ENCODE measurements around the gene REV1.
A peak's percentile ranks its signal among the peaks of the same experiment; 100 is the strongest.

REV1 gene

GRCh38 chr2:99425022-99425421, 64.8 kb downstream of the REV1 start:
- ATAC-seq, result peak; percentile 41; the same call in 2 of the 3 replicates
- TF ChIP-seq CSDC2 (CRISPR knock-in tag; IDR thresholded peaks at IDR 0.05) (no peak), ZNF8 (CRISPR knock-in tag; IDR thresholded peaks at IDR 0.05) (no peak), ZC3H10 (CRISPR knock-in tag; IDR thresholded peaks at IDR 0.05) (no peak), BACH2 (CRISPR knock-in tag; IDR thresholded peaks at IDR 0.05; ENCODE audit: borderline replicate concordance) (no peak), OSR1 (CRISPR knock-in tag; IDR thresholded peaks at IDR 0.05) (no peak), TCF4 (CRISPR knock-in tag; IDR thresholded peaks at IDR 0.05; ENCODE audit: borderline replicate concordance) (no peak), ZFP3 (CRISPR knock-in tag; IDR thresholded peaks at IDR 0.05) (no peak), CSRNP3 (CRISPR knock-in tag; IDR thresholded peaks at IDR 0.05) (no peak)

DNA sequence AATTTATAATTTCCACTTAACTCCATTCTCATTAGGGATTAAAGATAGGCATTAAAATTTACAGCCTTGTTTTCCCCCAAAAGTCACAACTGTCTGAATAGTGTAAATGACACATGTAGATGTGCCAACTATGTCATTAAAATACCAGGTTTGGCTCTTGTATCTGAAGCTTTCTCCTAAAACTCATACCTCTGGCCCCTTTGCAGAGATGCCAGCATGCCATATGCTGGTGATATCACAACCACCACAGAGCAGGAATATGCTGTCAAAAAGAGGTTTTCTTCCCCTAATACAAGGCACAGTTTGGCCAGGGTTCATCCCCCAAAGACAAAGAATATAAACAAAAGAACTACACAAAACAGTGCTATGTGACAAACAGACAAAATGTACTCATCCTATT, 65.4 kb downstream of the REV1 start:
- TF ChIP-seq CSRNP3 (CRISPR knock-in tag; IDR thresholded peaks at IDR 0.05), result no peak
- TF ChIP-seq ARNTL (CRISPR knock-in tag; IDR thresholded peaks at IDR 0.05; ENCODE audit: borderline replicate concordance, low read depth), result no peak
- TF ChIP-seq, protein P1, sequence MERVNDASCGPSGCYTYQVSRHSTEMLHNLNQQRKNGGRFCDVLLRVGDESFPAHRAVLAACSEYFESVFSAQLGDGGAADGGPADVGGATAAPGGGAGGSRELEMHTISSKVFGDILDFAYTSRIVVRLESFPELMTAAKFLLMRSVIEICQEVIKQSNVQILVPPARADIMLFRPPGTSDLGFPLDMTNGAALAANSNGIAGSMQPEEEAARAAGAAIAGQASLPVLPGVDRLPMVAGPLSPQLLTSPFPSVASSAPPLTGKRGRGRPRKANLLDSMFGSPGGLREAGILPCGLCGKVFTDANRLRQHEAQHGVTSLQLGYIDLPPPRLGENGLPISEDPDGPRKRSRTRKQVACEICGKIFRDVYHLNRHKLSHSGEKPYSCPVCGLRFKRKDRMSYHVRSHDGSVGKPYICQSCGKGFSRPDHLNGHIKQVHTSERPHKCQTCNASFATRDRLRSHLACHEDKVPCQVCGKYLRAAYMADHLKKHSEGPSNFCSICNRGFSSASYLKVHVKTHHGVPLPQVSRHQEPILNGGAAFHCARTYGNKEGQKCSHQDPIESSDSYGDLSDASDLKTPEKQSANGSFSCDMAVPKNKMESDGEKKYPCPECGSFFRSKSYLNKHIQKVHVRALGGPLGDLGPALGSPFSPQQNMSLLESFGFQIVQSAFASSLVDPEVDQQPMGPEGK (CRISPR knock-in tag; IDR thresholded peaks at IDR 0.05; ENCODE audit: borderline replicate concordance), result no peak
- no peak for TF ChIP-seq PPARA (CRISPR knock-in tag; IDR thresholded peaks at IDR 0.05; ENCODE audit: borderline replicate concordance)
- TF ChIP-seq ZNF565 (CRISPR knock-in tag; conservative IDR thresholded peaks at IDR 0.05; ENCODE audit: low read depth), result no peak
- TF ChIP-seq, protein P2, sequence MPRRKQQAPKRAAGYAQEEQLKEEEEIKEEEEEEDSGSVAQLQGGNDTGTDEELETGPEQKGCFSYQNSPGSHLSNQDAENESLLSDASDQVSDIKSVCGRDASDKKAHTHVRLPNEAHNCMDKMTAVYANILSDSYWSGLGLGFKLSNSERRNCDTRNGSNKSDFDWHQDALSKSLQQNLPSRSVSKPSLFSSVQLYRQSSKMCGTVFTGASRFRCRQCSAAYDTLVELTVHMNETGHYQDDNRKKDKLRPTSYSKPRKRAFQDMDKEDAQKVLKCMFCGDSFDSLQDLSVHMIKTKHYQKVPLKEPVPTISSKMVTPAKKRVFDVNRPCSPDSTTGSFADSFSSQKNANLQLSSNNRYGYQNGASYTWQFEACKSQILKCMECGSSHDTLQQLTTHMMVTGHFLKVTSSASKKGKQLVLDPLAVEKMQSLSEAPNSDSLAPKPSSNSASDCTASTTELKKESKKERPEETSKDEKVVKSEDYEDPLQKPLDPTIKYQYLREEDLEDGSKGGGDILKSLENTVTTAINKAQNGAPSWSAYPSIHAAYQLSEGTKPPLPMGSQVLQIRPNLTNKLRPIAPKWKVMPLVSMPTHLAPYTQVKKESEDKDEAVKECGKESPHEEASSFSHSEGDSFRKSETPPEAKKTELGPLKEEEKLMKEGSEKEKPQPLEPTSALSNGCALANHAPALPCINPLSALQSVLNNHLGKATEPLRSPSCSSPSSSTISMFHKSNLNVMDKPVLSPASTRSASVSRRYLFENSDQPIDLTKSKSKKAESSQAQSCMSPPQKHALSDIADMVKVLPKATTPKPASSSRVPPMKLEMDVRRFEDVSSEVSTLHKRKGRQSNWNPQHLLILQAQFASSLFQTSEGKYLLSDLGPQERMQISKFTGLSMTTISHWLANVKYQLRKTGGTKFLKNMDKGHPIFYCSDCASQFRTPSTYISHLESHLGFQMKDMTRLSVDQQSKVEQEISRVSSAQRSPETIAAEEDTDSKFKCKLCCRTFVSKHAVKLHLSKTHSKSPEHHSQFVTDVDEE (CRISPR knock-in tag; IDR thresholded peaks at IDR 0.05), result no peak
- no peak for TF ChIP-seq TOX (CRISPR knock-in tag; IDR thresholded peaks at IDR 0.05; ENCODE audit: borderline replicate concordance)
- TF ChIP-seq ZFP30 (CRISPR knock-in tag; IDR thresholded peaks at IDR 0.05), result no peak
- TF ChIP-seq BACH2 (CRISPR knock-in tag; IDR thresholded peaks at IDR 0.05; ENCODE audit: borderline replicate concordance), result no peak
- TF ChIP-seq ZFP3 (CRISPR knock-in tag; IDR thresholded peaks at IDR 0.05), result no peak
- no peak for TF ChIP-seq SNAI2 (CRISPR knock-in tag; IDR thresholded peaks at IDR 0.05)
- no peak for TF ChIP-seq ZNF70 (CRISPR knock-in tag; IDR thresholded peaks at IDR 0.05)
- no peak for TF ChIP-seq RARB (CRISPR knock-in tag; IDR thresholded peaks at IDR 0.05)
- TF ChIP-seq OSR1 (CRISPR knock-in tag; IDR thresholded peaks at IDR 0.05), result no peak
- no peak for ATAC-seq

DNA sequence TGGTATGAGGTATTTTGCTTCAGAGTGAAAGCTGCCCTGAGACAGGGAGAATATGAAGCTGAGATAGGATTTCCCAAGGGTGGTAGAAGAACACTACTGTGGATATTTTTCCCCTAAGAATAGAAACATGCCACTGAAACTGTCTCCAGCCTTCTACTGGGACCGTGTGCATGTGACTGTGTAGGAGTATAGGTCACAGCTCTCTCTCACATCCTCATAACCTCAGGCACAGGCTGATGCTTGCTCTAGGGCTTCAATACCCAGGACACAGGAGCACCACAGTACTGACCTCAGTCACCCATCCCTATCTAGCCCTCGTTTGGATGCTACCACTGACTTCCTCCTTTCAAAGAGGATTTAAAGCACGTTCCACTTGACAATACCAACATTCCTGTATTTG, 67.2 kb downstream of the REV1 start:
- no peak for ATAC-seq
- TF ChIP-seq ZFP3 (CRISPR knock-in tag; IDR thresholded peaks at IDR 0.05), result no peak
- no peak for TF ChIP-seq CSRNP3 (CRISPR knock-in tag; IDR thresholded peaks at IDR 0.05)
- TF ChIP-seq PPARA (CRISPR knock-in tag; IDR thresholded peaks at IDR 0.05; ENCODE audit: borderline replicate concordance), result no peak
- TF ChIP-seq OSR1 (CRISPR knock-in tag; IDR thresholded peaks at IDR 0.05), result no peak
- no peak for TF ChIP-seq ZNF565 (CRISPR knock-in tag; conservative IDR thresholded peaks at IDR 0.05; ENCODE audit: low read depth)
- no peak for TF ChIP-seq ZNF70 (CRISPR knock-in tag; IDR thresholded peaks at IDR 0.05)
- TF ChIP-seq, protein P1 (CRISPR knock-in tag; IDR thresholded peaks at IDR 0.05; ENCODE audit: borderline replicate concordance), result no peak
- TF ChIP-seq, protein P2 (CRISPR knock-in tag; IDR thresholded peaks at IDR 0.05), result no peak
- TF ChIP-seq SNAI2 (CRISPR knock-in tag; IDR thresholded peaks at IDR 0.05), result no peak
- TF ChIP-seq CREB5 (CRISPR knock-in tag; IDR thresholded peaks at IDR 0.05; ENCODE audit: low read depth), result no peak
- no peak for TF ChIP-seq ARNTL (CRISPR knock-in tag; IDR thresholded peaks at IDR 0.05; ENCODE audit: borderline replicate concordance, low read depth)
- TF ChIP-seq ISL1 (CRISPR knock-in tag; IDR thresholded peaks at IDR 0.05), result no peak
- TF ChIP-seq ZC3H10 (CRISPR knock-in tag; IDR thresholded peaks at IDR 0.05), result no peak
- no peak for TF ChIP-seq RARB (CRISPR knock-in tag; IDR thresholded peaks at IDR 0.05)
- no peak for TF ChIP-seq GLIS3 (CRISPR knock-in tag; IDR thresholded peaks at IDR 0.05)
